Left hindlimb (tissue), 1 donor: ENCODE results near the gene SLC16A9.

Experiments used
- DNase-seq: peaks from one replicate; pipeline ENCODE4 v3.0.0-alpha.2; 2018

Gene SLC16A9

GRCh38 chr10:59625721-59626522, 83.7 kb downstream of the SLC16A9 start:
- DNase-seq = peak; percentile 83

- DNase-seq = no peak
Observed at GRCh38 chr10:59624951-59625350, 84.7 kb downstream of the SLC16A9 start.

GRCh38 chr10:59624136-59624535, 85.5 kb downstream of the SLC16A9 start:
- DNase-seq = no peak

- peak; percentile 74 for DNase-seq
Observed at GRCh38 chr10:59623133-59624121, 86.2 kb downstream of the SLC16A9 start.

DNA sequence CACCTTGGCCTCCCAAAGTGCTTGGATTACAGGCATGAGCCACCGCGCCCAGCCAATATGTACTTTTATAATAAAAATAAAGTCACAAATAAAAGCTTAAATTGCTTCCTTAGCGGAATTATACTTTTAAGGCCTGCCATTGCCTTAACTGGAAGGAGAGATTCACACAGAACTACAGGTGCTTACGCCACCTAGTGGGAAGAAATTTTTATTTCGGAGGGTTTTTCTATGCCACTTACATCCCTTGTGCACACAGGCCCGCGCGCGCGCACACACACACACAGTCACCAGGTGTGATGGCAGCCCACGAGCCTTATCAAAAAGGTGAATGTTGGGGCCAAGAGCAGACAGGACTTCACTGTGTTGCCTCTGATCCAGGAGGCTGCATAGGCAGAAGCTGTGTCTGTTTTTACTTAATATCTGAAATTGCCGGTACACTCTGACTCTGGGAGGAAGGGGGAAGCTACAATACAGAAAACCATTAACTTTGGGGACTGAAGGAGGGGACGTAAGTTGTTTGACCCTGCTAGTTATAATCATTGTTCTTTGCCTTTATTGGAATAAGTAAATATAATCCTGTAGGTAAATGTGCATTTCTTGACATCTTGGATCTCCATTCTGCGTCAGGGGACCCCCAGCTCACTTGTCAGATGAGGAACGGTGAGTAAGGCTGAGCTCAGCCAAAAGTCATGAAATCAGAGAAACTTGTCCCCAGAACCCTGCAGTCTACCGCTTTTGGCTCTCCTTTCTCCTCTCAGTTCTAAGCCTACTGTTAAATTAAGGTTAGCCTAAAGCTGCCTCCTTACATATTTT, 87.1 kb downstream of the SLC16A9 start:
- no peak for DNase-seq

- DNase-seq = no peak
Observed at GRCh38 chr10:59621771-59622170, 87.9 kb downstream of the SLC16A9 start.

DNA sequence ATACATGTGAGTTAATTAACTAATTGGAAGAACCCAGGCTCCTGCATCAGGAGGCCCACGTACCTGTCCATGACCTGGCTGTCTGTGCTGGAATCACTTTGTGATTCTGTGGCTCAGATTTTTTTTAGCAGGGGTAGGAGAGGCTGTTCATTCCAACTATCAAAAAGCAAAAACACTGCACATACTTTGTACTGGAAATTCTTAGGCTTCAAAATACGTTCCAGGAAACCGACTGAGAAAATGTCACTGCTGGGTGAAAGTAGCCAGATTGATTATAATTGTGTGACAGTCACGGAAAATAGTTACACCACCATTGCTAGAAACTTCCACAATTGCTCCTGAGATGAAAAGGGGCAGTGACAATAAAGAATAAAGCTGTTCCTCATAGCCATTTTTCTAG, 91.0 kb downstream of the SLC16A9 start:
- DNase-seq = no peak

DNA sequence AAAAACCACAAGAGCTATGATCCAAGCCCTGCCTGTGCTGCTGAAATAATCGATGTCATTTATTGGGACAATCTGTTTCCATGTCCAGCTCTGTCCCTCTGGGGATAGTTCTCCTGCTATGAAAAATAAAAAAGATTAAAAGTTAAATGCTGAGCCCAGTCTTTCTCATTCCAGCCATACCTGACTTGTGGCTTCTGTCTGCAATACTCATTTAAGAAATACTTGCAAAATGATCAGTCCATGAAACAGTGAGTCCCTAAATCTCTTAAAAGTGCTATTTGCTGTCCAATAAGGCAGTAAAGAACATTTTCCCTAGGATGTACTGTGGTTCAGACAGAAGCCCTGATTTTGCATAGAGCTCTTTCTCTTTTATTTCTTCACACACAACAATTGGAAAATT, 91.7 kb downstream of the SLC16A9 start:
- DNase-seq = no peak

- DNase-seq = no peak
Observed at GRCh38 chr10:59611048-59611447, 98.6 kb downstream of the SLC16A9 start.

- no peak for DNase-seq
Observed at GRCh38 chr10:59607970-59608369, 101.7 kb downstream of the SLC16A9 start.

GRCh38 chr10:59606551-59606961, 103.1 kb downstream of the SLC16A9 start:
- no peak for DNase-seq

DNA sequence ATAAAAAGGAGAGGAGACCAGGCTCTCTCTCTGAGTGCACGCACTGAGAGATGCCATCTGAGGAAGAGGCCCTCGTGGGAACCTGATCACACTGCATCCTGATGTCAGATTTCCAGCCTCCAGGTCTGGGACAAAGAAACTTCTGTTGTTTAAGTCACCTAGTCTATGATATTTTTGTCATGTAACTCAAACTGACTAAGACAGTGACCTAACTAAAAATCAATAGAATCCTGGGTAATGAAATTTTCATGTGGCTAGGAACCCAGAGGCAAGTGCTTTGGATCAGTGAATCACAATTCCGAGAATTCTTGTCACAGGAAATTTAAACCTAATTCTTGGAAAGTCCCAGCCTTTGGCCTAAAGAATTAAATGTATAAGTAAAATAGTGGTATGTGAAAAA, 107.7 kb downstream of the SLC16A9 start:
- no peak for DNase-seq
